Epithelial cell of esophagus (primary cell): ENCODE measurements around the gene SERAC1.

Experiments used
- DNase-seq: peaks from one replicate; pipeline ENCODE4 v3.0.0; 2010; ENCODE audit warnings: low read depth
- H3K4me3 ChIP-seq: 2 replicates; pipeline ENCODE4 v1.5.1; 2011; ENCODE audit warnings: mild to moderate bottlenecking, low read length, control low read depth
- TF ChIP-seq, protein P1 (sequence below): IDR thresholded peaks from 2 replicates; pipeline ENCODE4 v1.5.1; 2011; ENCODE audit warnings: low read depth, mild to moderate bottlenecking, low read length, control low read depth, inconsistent platforms; ENCODE audit not compliant: insufficient read depth; ENCODE audit errors: missing control alignments

The SERAC1 gene

DNA sequence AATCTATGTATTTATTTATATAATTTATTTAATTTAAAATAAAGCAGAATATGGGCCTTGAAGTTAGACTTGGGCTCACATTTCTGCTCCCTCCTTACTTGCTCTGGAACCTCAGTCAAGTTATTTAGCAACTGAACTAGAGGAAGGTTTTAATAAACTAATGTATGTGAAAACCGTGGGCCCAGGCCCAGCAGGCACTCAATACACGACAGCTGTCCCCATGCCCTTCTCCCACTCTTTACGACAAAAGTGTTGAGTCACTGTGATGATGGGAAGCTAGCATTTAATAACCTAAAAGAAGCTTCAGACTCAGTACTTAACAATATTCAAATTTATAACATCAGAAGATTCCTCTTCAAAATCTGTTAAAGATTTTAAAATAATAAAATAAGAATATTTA lies 46.7 kb downstream of the SERAC1 start:
- DNase-seq = no peak
- TF ChIP-seq, protein P1, sequence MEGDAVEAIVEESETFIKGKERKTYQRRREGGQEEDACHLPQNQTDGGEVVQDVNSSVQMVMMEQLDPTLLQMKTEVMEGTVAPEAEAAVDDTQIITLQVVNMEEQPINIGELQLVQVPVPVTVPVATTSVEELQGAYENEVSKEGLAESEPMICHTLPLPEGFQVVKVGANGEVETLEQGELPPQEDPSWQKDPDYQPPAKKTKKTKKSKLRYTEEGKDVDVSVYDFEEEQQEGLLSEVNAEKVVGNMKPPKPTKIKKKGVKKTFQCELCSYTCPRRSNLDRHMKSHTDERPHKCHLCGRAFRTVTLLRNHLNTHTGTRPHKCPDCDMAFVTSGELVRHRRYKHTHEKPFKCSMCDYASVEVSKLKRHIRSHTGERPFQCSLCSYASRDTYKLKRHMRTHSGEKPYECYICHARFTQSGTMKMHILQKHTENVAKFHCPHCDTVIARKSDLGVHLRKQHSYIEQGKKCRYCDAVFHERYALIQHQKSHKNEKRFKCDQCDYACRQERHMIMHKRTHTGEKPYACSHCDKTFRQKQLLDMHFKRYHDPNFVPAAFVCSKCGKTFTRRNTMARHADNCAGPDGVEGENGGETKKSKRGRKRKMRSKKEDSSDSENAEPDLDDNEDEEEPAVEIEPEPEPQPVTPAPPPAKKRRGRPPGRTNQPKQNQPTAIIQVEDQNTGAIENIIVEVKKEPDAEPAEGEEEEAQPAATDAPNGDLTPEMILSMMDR = no peak
- H3K4me3 ChIP-seq = no peak overlapping the region

DNA sequence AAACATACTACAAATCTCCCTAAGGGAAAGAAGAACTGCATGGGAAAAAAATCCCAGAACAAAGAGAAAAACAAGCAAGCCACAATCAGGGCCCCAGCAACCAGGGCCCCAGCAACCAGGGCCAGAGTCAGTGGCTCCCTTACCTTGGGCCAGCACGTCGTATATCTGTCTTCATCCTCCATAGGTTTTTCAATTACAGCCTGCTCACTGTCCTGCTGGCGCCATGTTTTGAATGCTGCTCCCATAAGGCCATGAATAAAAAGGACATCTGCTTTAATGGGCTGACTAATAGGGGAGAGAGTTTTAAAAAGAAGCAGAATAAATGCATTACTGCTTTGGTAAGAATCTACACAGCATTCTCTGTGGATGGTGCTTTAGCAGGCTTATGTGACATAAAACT lies 49.2 kb downstream of the SERAC1 start:
- DNase-seq = no peak
- TF ChIP-seq, protein P1 = no peak
- no peak overlapping the region for H3K4me3 ChIP-seq

DNA sequence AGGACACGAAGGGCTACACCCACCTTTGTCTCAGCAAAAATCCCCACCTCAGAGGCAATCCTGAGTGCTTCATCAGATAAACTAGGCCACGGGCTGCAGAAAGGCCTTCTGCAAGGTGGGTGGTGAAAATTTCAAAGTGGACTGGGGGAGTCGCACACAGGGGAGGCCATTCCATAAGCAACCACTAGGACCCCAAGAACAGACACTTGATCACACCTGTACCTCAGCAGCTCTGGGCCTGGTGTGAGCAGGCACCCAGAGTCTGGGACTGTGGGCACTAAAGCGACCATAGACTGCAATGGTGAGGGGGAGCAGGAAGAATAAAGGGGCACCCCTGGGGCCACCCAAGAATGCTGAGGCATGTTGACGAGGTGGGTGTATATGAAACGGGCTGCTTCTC lies 52.6 kb downstream of the SERAC1 start:
- no peak overlapping the region for H3K4me3 ChIP-seq
- no peak for DNase-seq
- TF ChIP-seq, protein P1 = no peak

DNA sequence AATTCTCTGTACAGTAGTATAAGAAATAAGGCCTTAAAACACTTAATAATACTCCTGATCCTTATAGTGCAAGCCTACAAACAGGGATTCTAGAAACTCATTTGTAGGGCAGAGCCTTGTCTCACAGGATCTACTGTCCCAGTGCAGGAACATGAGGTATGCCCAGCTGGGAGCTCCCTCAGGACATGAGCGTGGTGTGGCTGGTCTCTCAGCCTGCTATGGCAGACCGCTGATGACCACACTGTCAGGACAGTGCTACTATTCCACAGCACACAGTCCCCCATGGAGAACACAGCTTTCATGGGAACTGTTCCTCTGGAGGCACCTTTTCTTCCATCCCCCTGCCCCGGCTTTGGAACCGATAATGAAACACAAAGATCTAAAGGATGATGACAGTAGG lies 53.0 kb downstream of the SERAC1 start:
- TF ChIP-seq, protein P1 = no peak
- no peak overlapping the region for H3K4me3 ChIP-seq
- no peak for DNase-seq

DNA sequence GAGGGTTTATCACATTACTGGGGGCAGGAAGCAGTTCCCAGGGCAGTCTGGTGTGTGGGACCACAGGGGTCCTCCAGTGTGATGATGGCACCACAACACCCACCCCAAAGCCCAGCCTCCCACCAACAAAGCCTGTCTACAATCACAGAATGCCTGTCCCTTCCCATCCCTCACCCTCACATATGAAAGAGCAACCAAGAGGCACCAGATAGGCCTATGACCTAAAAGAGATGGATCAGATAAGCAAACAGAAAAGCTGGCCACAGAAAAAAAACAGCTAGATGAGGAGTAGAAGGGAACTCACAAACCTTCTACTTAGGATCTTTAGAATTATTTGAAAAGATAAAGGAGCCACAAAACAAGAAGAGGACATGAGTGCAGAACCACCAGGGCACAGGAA lies 54.3 kb downstream of the SERAC1 start:
- DNase-seq = no peak
- no peak overlapping the region for H3K4me3 ChIP-seq
- TF ChIP-seq, protein P1 = no peak

DNA sequence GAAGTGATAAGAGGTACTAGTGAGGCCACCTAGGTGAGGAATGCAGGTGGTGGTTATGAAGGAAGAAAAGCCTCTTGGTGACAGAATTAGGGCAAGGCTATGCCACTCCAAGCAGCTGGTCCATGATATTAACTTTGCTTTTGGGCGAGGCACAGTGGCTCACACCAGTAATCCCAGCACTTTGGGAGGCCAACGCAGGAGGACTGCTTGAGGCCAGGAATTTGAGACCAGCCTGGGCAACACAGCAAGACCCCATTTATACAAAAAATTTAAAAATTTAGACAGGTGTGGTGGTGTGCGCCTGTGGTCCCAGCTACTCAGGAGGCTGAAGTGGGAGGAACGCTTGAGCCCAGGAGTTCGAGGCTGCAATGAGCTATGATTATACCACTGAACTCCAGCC lies 56.1 kb downstream of the SERAC1 start:
- DNase-seq = no peak
- TF ChIP-seq, protein P1 = no peak
- no peak overlapping the region for H3K4me3 ChIP-seq

DNA sequence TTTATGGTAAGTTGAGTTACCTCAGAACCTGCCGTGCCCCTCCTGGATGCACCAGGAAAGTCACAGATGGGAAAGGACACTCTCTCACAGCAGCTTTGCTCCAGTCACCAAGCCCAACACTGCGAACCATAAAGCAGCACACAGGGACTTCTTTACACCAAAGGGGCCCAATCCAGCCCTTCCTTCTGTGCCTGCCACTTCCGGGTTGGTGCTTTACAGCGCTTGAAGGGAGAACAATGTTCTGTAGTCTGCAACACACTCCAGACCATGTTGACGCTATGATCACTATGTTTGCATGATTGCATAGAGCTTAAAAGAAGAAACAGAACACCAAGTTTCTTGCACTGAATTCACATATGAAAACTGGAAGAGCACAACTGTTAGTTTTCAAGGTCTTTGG lies 57.1 kb downstream of the SERAC1 start:
- no peak overlapping the region for H3K4me3 ChIP-seq
- no peak for DNase-seq
- TF ChIP-seq, protein P1 = no peak
